GM12864 (cell line): ENCODE results near the gene FBXW4.

Source experiments
- DNase-seq: peaks from one replicate; pipeline ENCODE4 v3.0.0-alpha.2; 2011; ENCODE audit warnings: low read depth
- H3K4me3 ChIP-seq: 2 replicates; pipeline ENCODE4 v1.5.1; 2011; ENCODE audit warnings: mild to moderate bottlenecking, low read depth, low read length, control low read depth
- TF ChIP-seq, protein P1 (sequence below): IDR thresholded peaks from 2 replicates; pipeline ENCODE4 v1.5.1; 2011; ENCODE audit warnings: low read depth, mild to moderate bottlenecking, moderate library complexity, low read length, control low read depth, inconsistent platforms; ENCODE audit errors: missing control alignments

Gene FBXW4

DNA sequence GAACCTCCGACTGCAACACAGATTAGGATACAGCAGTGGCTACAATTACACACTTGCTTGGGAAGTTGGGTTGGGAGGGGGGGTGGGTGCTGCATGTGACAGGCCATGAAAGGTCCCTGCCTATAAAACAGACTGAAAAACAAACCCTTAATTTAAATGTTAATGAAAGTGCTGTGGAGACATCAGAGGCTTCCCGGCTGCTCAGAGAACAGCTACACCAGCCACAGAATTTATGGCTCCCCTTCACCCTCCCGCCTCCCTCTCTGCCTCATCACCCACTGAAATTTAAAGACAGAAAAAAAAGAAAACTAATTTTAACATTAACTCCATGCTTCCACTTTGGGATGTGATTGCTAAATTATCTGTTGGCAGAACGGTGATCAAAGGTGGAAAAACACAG is 34.7 kb downstream of the FBXW4 start:
- TF ChIP-seq, protein P1, sequence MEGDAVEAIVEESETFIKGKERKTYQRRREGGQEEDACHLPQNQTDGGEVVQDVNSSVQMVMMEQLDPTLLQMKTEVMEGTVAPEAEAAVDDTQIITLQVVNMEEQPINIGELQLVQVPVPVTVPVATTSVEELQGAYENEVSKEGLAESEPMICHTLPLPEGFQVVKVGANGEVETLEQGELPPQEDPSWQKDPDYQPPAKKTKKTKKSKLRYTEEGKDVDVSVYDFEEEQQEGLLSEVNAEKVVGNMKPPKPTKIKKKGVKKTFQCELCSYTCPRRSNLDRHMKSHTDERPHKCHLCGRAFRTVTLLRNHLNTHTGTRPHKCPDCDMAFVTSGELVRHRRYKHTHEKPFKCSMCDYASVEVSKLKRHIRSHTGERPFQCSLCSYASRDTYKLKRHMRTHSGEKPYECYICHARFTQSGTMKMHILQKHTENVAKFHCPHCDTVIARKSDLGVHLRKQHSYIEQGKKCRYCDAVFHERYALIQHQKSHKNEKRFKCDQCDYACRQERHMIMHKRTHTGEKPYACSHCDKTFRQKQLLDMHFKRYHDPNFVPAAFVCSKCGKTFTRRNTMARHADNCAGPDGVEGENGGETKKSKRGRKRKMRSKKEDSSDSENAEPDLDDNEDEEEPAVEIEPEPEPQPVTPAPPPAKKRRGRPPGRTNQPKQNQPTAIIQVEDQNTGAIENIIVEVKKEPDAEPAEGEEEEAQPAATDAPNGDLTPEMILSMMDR, result no peak
- DNase-seq, result no peak

DNA sequence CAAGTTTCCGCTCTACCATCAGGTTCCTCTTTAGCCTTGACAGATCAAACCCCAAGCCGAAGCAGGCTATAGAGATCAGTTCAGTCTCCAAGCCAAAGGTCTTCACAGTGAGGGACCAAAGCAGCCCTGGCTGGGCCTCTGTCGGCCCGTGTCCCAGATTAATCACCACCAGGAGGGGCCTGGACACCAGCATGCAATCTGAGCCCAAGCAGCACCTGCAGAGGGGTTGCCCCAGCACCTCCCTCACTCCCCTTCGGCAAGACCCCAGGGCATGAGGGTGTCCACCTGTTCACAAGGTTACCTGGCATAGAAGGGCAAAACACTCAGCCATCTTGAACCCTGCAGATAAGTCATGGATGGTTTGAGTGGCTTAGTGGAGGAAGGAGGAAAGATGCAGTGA is 36.0 kb downstream of the FBXW4 start:
- no peak overlapping the region for H3K4me3 ChIP-seq
- no peak for DNase-seq
- TF ChIP-seq, protein P1, result no peak

More for the DNA sequence above, 34.7 kb downstream of the FBXW4 start:
- no peak overlapping the region for H3K4me3 ChIP-seq

DNA sequence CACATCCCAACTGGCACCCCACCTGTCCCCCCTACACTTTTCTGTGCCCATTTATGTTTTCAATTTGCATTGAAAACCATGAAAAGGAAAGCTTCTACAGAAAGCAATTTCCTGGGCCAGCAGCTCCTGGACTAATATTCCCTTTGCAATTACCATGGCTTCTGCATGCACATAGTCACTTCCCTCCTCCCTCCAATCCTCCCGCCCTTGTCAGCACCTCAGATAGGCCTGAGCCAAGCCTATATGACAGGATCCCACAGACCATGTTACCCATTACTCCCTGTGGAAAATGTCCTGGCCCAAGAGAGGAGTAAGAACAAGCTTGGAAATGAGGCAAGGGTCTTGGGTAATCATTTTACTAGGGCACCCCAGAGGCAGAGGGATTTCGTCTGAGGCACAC is 38.1 kb downstream of the FBXW4 start:
- TF ChIP-seq, protein P1, result no peak
- no peak overlapping the region for H3K4me3 ChIP-seq
- no peak for DNase-seq

DNA sequence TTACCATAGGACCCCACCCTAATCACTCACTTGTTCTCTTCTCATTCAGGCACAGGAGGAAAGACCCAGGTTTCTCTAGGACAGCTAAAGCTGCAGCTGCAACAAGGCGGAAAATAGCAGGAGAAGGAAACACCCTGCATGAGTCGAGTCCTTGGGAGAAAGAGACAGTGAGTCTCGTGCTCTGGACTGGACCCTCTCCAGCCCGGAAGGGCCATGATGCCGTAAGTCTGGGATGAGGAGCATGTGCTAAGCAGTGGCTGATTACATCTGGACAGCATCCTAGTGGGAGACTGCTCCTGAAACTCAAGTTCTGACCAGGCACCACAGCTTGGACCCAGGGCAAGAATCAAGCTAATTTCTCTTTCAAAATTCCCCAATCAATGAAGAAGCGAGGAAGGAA is 39.4 kb downstream of the FBXW4 start:
- no peak overlapping the region for H3K4me3 ChIP-seq
- no peak for DNase-seq
- TF ChIP-seq, protein P1, result no peak

DNA sequence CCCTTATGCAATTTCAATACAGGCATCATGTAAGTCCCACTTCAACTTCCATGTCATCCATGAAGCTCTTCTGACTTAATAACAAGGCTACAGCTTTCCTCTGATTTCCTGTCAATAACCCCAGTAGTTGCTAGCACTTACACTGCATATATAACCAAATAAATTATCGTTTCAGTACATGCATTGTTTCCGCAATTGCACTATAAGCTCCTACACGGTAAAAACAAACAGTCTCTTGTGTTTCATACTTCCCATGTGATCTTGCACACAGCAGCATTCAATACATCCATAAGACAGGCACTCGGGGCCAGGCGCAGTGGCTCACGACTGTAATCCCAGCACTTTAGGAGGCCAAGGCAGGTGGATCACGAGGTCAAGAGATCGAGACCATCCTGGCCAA is 41.4 kb downstream of the FBXW4 start:
- DNase-seq, result no peak
- TF ChIP-seq, protein P1, result no peak
- H3K4me3 ChIP-seq, result no peak overlapping the region

DNA sequence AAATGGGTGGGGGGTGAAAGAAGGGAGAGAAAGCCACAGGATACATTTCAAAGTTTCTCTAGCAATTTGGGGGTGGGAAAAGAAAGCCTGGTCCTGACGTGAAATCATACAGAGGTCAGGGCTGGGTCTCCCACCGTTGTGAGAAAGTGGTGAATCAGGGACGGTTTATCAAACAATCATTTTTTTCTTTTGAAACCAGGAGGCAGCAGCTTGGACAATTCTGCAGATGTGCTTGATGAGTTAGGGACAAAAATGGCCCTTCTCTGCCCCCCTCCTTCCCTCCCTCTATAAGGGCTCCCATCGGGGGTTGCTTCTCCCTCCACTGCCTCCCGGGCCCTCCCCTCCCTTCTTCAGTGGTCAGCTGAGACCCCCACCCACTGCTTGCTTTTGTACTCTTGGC is 43.6 kb downstream of the FBXW4 start:
- DNase-seq, result no peak
- TF ChIP-seq, protein P1, result no peak
- H3K4me3 ChIP-seq, result no peak overlapping the region

DNA sequence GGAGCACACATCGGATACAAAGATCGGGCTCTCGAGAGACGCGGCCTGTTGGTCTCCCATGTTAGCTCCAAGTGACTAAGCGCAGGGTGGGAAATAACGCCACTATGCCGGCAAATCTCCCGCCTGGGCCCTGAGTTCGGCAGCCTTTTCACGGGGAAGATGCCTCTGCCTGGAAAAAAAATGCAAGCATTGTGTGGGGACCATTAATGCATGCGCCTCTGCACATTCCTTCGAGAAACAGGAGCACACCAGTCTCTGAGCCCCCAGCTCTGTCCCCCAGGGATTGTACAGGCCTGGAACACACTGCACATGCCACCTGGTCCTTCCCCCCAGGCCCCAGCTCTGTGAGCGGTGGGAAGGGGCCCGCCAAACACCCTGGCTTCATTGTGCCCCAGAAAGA is 44.1 kb downstream of the FBXW4 start:
- no peak for DNase-seq
- no peak overlapping the region for H3K4me3 ChIP-seq
- TF ChIP-seq, protein P1, result no peak
